WTC11 (cell line): ENCODE measurements around the gene LAPTM5.

Source experiments
- CREM ChIP-seq: sonication (generic); formaldehyde crosslinking; IDR thresholded peaks from 2 replicates; pipeline ENCODE4 v1.8.1; 2022; ENCODE audit warnings: mild to moderate bottlenecking, missing genetic modification reagents, moderate library complexity
- FOXK1 ChIP-seq: sonication (generic); formaldehyde crosslinking; IDR thresholded peaks from 2 replicates; pipeline ENCODE4 v1.8.0; 2022; ENCODE audit warnings: mild to moderate bottlenecking, moderate library complexity, missing genetic modification reagents
- JUN ChIP-seq: sonication (generic); formaldehyde crosslinking; IDR thresholded peaks from 2 replicates; pipeline ENCODE4 v1.8.0; 2023; ENCODE audit warnings: mild to moderate bottlenecking, missing genetic modification reagents
- NFYB ChIP-seq: sonication (generic); formaldehyde crosslinking; conservative IDR thresholded peaks from 2 replicates; pipeline ENCODE4 v1.8.0; 2022; ENCODE audit warnings: low read depth, missing genetic modification reagents
- NR2C2 ChIP-seq: sonication (generic); formaldehyde crosslinking; IDR thresholded peaks from 2 replicates; pipeline ENCODE4 v1.8.0; 2022; ENCODE audit warnings: mild to moderate bottlenecking, missing genetic modification reagents
- OVOL2 ChIP-seq: fragments of 250-450 bp; sonication (Bioruptor Pico); IDR thresholded peaks from 2 replicates; pipeline ENCODE4 v1.9.0; 2021; ENCODE audit warnings: mild to moderate bottlenecking, borderline replicate concordance
- ZNF138 ChIP-seq: sonication (generic); formaldehyde crosslinking; conservative IDR thresholded peaks from 2 replicates; pipeline ENCODE4 v1.8.1; 2022; ENCODE audit warnings: mild to moderate bottlenecking, moderate library complexity, missing genetic modification reagents
- ZNF219 ChIP-seq: sonication (generic); formaldehyde crosslinking; IDR thresholded peaks from 2 replicates; pipeline ENCODE4 v1.8.0; 2023; ENCODE audit warnings: missing genetic modification reagents, mild to moderate bottlenecking, borderline replicate concordance
- TF ChIP-seq, protein P1 (sequence below): fragments of 200-600 bp; IDR thresholded peaks from 2 replicates; pipeline ENCODE4 v1.8.0; 2022; ENCODE audit warnings: antibody characterized with exemption
- TF ChIP-seq, protein P2 (sequence below): sonication (generic); formaldehyde crosslinking; IDR thresholded peaks from 2 replicates; pipeline ENCODE4 v1.8.1; 2023; ENCODE audit warnings: mild to moderate bottlenecking, missing genetic modification reagents
- TF ChIP-seq, protein P3 (sequence below): sonication (generic); formaldehyde crosslinking; conservative IDR thresholded peaks from 2 replicates; pipeline ENCODE4 v1.8.1; 2022; ENCODE audit warnings: mild to moderate bottlenecking, missing genetic modification reagents

DNA sequence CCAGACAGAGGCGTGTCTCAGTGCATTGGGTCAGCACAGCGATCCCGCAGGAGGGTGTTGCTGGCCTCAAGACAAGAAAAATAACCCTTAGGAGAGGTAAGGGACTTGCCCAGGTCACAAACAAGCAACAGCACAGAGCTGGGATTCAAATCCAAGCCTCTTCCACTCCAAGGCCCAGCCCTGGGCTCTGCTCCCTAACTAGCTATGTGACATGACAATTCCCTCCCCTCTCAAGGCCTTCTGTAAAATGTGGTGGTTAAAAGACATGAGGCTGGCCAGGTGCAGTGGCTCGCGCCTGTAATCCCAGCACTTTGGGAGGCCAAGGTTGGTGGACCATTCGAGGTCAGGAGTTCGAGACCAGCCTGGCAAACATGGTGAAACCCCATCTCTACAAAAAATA is 28.1 kb upstream of the LAPTM5 start:
- TF ChIP-seq, protein P1, sequence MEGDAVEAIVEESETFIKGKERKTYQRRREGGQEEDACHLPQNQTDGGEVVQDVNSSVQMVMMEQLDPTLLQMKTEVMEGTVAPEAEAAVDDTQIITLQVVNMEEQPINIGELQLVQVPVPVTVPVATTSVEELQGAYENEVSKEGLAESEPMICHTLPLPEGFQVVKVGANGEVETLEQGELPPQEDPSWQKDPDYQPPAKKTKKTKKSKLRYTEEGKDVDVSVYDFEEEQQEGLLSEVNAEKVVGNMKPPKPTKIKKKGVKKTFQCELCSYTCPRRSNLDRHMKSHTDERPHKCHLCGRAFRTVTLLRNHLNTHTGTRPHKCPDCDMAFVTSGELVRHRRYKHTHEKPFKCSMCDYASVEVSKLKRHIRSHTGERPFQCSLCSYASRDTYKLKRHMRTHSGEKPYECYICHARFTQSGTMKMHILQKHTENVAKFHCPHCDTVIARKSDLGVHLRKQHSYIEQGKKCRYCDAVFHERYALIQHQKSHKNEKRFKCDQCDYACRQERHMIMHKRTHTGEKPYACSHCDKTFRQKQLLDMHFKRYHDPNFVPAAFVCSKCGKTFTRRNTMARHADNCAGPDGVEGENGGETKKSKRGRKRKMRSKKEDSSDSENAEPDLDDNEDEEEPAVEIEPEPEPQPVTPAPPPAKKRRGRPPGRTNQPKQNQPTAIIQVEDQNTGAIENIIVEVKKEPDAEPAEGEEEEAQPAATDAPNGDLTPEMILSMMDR, result no peak
- TF ChIP-seq, protein P2, sequence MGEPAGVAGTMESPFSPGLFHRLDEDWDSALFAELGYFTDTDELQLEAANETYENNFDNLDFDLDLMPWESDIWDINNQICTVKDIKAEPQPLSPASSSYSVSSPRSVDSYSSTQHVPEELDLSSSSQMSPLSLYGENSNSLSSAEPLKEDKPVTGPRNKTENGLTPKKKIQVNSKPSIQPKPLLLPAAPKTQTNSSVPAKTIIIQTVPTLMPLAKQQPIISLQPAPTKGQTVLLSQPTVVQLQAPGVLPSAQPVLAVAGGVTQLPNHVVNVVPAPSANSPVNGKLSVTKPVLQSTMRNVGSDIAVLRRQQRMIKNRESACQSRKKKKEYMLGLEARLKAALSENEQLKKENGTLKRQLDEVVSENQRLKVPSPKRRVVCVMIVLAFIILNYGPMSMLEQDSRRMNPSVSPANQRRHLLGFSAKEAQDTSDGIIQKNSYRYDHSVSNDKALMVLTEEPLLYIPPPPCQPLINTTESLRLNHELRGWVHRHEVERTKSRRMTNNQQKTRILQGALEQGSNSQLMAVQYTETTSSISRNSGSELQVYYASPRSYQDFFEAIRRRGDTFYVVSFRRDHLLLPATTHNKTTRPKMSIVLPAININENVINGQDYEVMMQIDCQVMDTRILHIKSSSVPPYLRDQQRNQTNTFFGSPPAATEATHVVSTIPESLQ (CRISPR knock-in tag), result no peak
- TF ChIP-seq CREM (CRISPR knock-in tag) (no peak), FOXK1 (CRISPR knock-in tag) (no peak), OVOL2 (CRISPR knock-in tag) (no peak), ZNF138 (CRISPR knock-in tag) (no peak), NFYB (CRISPR knock-in tag) (no peak), NR2C2 (CRISPR knock-in tag) (no peak), ZNF219 (CRISPR knock-in tag) (no peak), JUN (CRISPR knock-in tag) (no peak)
- TF ChIP-seq, protein P3, sequence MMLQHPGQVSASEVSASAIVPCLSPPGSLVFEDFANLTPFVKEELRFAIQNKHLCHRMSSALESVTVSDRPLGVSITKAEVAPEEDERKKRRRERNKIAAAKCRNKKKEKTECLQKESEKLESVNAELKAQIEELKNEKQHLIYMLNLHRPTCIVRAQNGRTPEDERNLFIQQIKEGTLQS (CRISPR knock-in tag), result no peak
